ENCODE data around the gene TUBB6. TPM values are rescaled to one million over a fixed set of nuclear protein-coding genes. Genes with fewer than 3 reads are reported as not detected.
A peak's percentile ranks its signal among the peaks of the same experiment; 100 is the strongest.

The TUBB6 gene
- total and polyA plus RNA-seq, 2 experiments from 2014 or later = 148 to 329 TPM

DNA sequence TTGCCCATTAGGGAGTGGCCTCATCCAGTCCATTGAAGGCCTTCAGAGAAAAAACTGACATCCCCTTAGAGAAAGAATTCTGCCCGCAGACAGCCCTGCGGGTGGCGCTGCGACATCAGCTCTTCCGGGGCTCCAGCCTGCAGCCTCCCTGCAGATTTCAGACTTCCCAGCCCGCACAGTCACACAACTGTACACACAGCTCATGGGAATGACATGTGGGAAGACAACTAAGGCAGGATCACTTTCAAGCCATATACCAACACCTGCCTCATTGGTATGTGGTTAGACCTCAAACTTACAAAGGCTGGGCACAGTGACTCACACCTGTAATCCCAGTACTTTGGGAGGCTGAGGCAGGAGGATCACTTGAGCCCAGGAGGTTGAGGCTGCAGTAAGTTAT is 24.8 kb upstream of the TUBB6 start:
- TF ChIP-seq, protein P1, sequence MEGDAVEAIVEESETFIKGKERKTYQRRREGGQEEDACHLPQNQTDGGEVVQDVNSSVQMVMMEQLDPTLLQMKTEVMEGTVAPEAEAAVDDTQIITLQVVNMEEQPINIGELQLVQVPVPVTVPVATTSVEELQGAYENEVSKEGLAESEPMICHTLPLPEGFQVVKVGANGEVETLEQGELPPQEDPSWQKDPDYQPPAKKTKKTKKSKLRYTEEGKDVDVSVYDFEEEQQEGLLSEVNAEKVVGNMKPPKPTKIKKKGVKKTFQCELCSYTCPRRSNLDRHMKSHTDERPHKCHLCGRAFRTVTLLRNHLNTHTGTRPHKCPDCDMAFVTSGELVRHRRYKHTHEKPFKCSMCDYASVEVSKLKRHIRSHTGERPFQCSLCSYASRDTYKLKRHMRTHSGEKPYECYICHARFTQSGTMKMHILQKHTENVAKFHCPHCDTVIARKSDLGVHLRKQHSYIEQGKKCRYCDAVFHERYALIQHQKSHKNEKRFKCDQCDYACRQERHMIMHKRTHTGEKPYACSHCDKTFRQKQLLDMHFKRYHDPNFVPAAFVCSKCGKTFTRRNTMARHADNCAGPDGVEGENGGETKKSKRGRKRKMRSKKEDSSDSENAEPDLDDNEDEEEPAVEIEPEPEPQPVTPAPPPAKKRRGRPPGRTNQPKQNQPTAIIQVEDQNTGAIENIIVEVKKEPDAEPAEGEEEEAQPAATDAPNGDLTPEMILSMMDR (conservative IDR thresholded peaks at IDR 0.05; ENCODE audit: low read depth in 2 of 2) = peak; percentile 80 to 83
- no peak for TF ChIP-seq ZNF114 (CRISPR knock-in tag; IDR thresholded peaks at IDR 0.05)
- no peak overlapping the region for H3K4me3 ChIP-seq
- H3F3A ChIP-seq (replicated peaks; ENCODE audit: low read depth) = peaks cover 4% of the 10 kb centered on the region
- H3K27me3 Mint-ChIP-seq (ENCODE audit: insufficient read depth, low read depth, poor library complexity) = peaks cover 24% of the 10 kb centered on the region
- no peak overlapping the region for H3K27ac ChIP-seq (ENCODE audit: low read depth)
- no peaks in the 10 kb centered on the region for H3K36me3 Mint-ChIP-seq (ENCODE audit: low read depth)
- no peaks in the 10 kb centered on the region for H3K79me2 ChIP-seq (replicated peaks; ENCODE audit: insufficient read depth)
- H3K4me2 ChIP-seq = no peak overlapping the region
- no peaks in the 10 kb centered on the region for H3K36me3 ChIP-seq (ENCODE audit: insufficient read depth)
- no peak for ATAC-seq
- no peaks in the 10 kb centered on the region for H4K20me1 ChIP-seq (replicated peaks; ENCODE audit: insufficient read depth)
- H3K4me1 ChIP-seq (ENCODE audit: insufficient read depth) = peaks cover 9% of the 10 kb centered on the region; the same call in 1 of the 2 replicates
- H3K9me3 Mint-ChIP-seq = no peaks in the 10 kb centered on the region
- peaks cover 25% of the 10 kb centered on the region for H3K27me3 ChIP-seq (ENCODE audit: insufficient read depth)
- H3K4me1 Mint-ChIP-seq = peaks cover 33% of the 10 kb centered on the region
- no peak overlapping the region for H2AFZ ChIP-seq
- H3K4me3 Mint-ChIP-seq = no peak overlapping the region
- no peaks in the 10 kb centered on the region for H3K9me2 ChIP-seq (ENCODE audit: insufficient read depth)
- H3K27ac Mint-ChIP-seq = no peak overlapping the region
- DNase-seq (ENCODE audit: low spot score) = peak; percentile 75

DNA sequence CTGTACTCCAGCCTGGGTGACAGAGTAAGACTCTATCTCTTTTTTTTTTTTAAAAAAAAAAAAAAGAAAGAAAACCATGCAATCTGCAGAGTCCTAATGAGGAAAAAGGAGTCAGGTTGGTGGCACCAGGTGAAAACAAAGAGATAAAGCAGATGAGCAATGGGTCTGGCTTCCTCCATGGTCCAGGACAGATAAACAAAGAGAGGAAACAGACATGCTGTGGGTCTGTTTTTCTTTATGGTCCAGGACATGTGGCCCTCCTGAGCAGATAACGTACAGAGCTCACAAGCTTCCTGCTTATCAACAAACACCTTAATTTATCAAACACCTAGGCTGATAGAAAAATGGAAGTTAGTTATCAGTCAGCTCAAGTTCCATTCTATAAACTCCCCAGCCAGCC is 24.4 kb upstream of the TUBB6 start:
- no peaks in the 10 kb centered on the region for H3K9me3 Mint-ChIP-seq
- Histone ChIP-seq H3K27me3 (ENCODE audit: insufficient read depth) (peaks cover 28% of the 10 kb centered on the region), H3K79me2 (replicated peaks; ENCODE audit: insufficient read depth) (no peaks in the 10 kb centered on the region), H4K20me1 (replicated peaks; ENCODE audit: insufficient read depth) (no peaks in the 10 kb centered on the region), H3K27ac (ENCODE audit: low read depth) (no peak overlapping the region), H3F3A (replicated peaks; ENCODE audit: low read depth) (peaks cover 4% of the 10 kb centered on the region), H3K9me2 (ENCODE audit: insufficient read depth) (no peaks in the 10 kb centered on the region), H3K4me1 (ENCODE audit: insufficient read depth) (peaks cover 5% of the 10 kb centered on the region; the same call in 1 of the 2 replicates), H2AFZ (no peak overlapping the region), H3K36me3 (ENCODE audit: insufficient read depth) (no peaks in the 10 kb centered on the region), H3K4me2 (no peak overlapping the region), H3K4me3 (no peak overlapping the region)
- no peaks in the 10 kb centered on the region for H3K36me3 Mint-ChIP-seq (ENCODE audit: low read depth)
- peaks cover 33% of the 10 kb centered on the region for H3K4me1 Mint-ChIP-seq
- H3K27me3 Mint-ChIP-seq (ENCODE audit: insufficient read depth, low read depth, poor library complexity) = peaks cover 27% of the 10 kb centered on the region
- TF ChIP-seq, protein P2, sequence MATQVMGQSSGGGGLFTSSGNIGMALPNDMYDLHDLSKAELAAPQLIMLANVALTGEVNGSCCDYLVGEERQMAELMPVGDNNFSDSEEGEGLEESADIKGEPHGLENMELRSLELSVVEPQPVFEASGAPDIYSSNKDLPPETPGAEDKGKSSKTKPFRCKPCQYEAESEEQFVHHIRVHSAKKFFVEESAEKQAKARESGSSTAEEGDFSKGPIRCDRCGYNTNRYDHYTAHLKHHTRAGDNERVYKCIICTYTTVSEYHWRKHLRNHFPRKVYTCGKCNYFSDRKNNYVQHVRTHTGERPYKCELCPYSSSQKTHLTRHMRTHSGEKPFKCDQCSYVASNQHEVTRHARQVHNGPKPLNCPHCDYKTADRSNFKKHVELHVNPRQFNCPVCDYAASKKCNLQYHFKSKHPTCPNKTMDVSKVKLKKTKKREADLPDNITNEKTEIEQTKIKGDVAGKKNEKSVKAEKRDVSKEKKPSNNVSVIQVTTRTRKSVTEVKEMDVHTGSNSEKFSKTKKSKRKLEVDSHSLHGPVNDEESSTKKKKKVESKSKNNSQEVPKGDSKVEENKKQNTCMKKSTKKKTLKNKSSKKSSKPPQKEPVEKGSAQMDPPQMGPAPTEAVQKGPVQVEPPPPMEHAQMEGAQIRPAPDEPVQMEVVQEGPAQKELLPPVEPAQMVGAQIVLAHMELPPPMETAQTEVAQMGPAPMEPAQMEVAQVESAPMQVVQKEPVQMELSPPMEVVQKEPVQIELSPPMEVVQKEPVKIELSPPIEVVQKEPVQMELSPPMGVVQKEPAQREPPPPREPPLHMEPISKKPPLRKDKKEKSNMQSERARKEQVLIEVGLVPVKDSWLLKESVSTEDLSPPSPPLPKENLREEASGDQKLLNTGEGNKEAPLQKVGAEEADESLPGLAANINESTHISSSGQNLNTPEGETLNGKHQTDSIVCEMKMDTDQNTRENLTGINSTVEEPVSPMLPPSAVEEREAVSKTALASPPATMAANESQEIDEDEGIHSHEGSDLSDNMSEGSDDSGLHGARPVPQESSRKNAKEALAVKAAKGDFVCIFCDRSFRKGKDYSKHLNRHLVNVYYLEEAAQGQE (IDR thresholded peaks at IDR 0.05; ENCODE audit: unreplicated experiment) = no peak
- TF ChIP-seq ZNF331 (CRISPR knock-in tag; IDR thresholded peaks at IDR 0.05; ENCODE audit: low read depth) (no peak), CREB1 (CRISPR knock-in tag; IDR thresholded peaks at IDR 0.05; ENCODE audit: low read depth) (no peak), EZH2phosphoT487 (IDR thresholded peaks at IDR 0.05; ENCODE audit: unreplicated experiment) (no peak), STAT1 (IDR thresholded peaks at IDR 0.05; ENCODE audit: unreplicated experiment) (no peak), EZH2 (IDR thresholded peaks at IDR 0.05; ENCODE audit: low read depth, unreplicated experiment) (no peak), NANOG (IDR thresholded peaks at IDR 0.05; ENCODE audit: borderline replicate concordance) (no peak)
- TF ChIP-seq, protein P3, sequence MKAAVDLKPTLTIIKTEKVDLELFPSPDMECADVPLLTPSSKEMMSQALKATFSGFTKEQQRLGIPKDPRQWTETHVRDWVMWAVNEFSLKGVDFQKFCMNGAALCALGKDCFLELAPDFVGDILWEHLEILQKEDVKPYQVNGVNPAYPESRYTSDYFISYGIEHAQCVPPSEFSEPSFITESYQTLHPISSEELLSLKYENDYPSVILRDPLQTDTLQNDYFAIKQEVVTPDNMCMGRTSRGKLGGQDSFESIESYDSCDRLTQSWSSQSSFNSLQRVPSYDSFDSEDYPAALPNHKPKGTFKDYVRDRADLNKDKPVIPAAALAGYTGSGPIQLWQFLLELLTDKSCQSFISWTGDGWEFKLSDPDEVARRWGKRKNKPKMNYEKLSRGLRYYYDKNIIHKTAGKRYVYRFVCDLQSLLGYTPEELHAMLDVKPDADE (IDR thresholded peaks at IDR 0.05) = no peak
- no peak for DNase-seq (ENCODE audit: low spot score)
- ATAC-seq = no peak
- H3K4me3 Mint-ChIP-seq = no peak overlapping the region
- H3K27ac Mint-ChIP-seq = no peak overlapping the region
